ENCODE results near the gene KDM6B.
"Not testable (repeated sequence)": the region's sequence is repeated elsewhere in the genome, so short reads cannot be mapped to it uniquely, and the experiment has no call there.

Gene KDM6B

DNA sequence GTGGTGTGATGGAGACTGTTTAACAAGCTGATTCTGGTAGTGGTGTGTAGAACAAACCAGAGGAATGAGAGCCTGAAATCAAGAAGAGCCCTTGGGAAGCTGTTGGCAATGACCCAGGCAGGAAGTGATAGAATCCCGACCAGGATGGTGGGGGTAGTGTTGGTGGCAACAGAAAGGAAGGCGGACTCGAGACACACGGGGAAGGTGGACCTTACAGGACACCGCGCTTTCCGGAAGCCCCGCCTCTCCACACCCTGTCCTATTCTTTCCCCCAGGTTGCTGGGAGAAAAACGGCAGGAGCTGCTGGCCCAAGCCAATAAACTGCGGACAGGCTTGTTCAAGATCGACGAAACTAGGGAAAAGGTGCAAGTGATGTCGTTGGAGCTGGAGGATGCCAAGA lies 30.0 kb upstream of the KDM6B start:
- FAIRE-seq (no peak), DNase-seq (ENCODE audit: insufficient read length, low spot score) (no peak)
- TF ChIP-seq POU2F2 (IDR thresholded peaks at IDR 0.05; ENCODE audit: low read depth, low read length) (no peak), SPI1 (IDR thresholded peaks at IDR 0.05; ENCODE audit: low read depth, low read length) (no peak), POLR2AphosphoS5 (IDR thresholded peaks at IDR 0.05; ENCODE audit: low read depth, low read length) (no peak), PAX5 (IDR thresholded peaks at IDR 0.05; ENCODE audit: insufficient read depth, low read length, severe bottlenecking) (no peak), POLR2A (IDR thresholded peaks at IDR 0.05; ENCODE audit: low read depth, low read length) (no peak), TAF1 (IDR thresholded peaks at IDR 0.05; ENCODE audit: low read depth, low read length) (no peak)

DNA sequence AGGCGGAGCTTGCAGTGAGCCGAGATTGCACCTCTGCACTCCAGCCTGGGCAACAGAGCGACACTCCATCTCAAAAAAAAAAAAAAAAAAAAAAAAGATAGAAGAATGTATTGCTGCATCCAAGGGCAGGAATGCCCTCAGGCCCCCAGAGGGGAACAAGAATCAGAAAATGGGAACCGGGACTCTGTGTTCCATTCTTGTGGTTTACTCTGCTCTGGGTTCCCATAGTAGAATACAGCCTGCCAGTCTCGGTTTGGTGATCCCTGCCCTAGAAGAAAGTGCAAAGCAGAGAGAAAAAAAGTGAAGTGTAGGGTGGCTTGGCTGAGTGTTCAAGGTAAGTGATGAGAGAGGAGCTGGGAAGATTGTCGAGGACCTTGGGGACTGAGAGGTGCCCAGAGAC lies 27.4 kb upstream of the KDM6B start:
- DNase-seq (ENCODE audit: insufficient read length, low spot score) = no peak
- FAIRE-seq = no peak
- no peak for TF ChIP-seq PAX5 (IDR thresholded peaks at IDR 0.05; ENCODE audit: insufficient read depth, low read length, severe bottlenecking)
- no peak for TF ChIP-seq SPI1 (IDR thresholded peaks at IDR 0.05; ENCODE audit: low read depth, low read length)

GRCh38 chr17:7807206-7807605 lies 26.8 kb upstream of the KDM6B start:
- no peak for TF ChIP-seq PAX5 (IDR thresholded peaks at IDR 0.05; ENCODE audit: insufficient read depth, low read length, severe bottlenecking)
- no peak for TF ChIP-seq POLR2AphosphoS5 (IDR thresholded peaks at IDR 0.05; ENCODE audit: low read depth, low read length)
- TF ChIP-seq POLR2A (IDR thresholded peaks at IDR 0.05; ENCODE audit: low read depth, low read length) = no peak
- TF ChIP-seq SPI1 (IDR thresholded peaks at IDR 0.05; ENCODE audit: low read depth, low read length) = no peak
- TF ChIP-seq POU2F2 (IDR thresholded peaks at IDR 0.05; ENCODE audit: low read depth, low read length) = no peak
- no peak for TF ChIP-seq TAF1 (IDR thresholded peaks at IDR 0.05; ENCODE audit: low read depth, low read length)
- no peak for DNase-seq (ENCODE audit: insufficient read length, low spot score)
- FAIRE-seq = no peak

DNA sequence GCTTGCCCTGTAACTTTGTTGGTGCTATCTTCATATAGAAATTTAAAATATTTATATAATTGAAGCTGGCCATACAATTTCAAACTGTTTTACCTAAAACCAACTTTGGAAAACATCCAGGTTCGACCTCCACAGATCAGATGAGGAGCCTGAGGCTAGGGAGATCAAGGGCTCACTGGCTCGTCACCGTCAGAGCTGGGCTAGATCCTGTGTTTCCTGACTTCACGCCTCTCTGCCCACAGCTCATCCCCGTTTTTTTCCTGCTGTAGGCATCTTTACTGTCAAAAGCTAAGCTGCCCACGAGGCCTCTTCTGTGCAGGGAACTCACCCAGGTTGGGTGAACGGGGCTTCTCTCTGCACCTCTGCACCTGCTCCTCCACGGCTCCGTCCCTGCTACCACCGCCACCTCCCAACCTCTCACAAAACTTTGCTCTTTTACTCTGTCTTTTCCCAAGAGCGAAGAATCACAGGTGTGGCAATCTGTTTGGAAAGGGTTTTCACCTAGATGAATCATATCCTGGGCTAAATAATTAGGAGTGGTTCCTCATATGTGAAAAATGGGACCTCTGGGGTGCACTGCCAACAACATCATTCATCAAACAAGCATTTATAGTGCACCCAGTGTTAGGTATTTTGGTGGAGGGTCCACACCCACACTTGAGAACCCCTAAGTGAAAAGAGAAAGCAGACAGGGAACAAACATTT lies 24.8 kb upstream of the KDM6B start:
- TF ChIP-seq TAF1 (IDR thresholded peaks at IDR 0.05; ENCODE audit: low read depth, low read length) (no peak), PAX5 (IDR thresholded peaks at IDR 0.05; ENCODE audit: insufficient read depth, low read length, severe bottlenecking) (no peak)
- no peak for DNase-seq (ENCODE audit: insufficient read length, low spot score)
- no peak for FAIRE-seq

GRCh38 chr17:7809791-7810343 lies 24.1 kb upstream of the KDM6B start:
- not testable (repeated sequence) for FAIRE-seq; DNase-seq (ENCODE audit: insufficient read length, low spot score)

- DNase-seq (ENCODE audit: insufficient read length, low spot score) (no peak), FAIRE-seq (no peak)
- TF ChIP-seq POLR2A (IDR thresholded peaks at IDR 0.05; ENCODE audit: low read depth, low read length) = no peak
- TF ChIP-seq PAX5 (IDR thresholded peaks at IDR 0.05; ENCODE audit: insufficient read depth, low read length, severe bottlenecking) = no peak
- no peak for TF ChIP-seq SPI1 (IDR thresholded peaks at IDR 0.05; ENCODE audit: low read depth, low read length)
- no peak for TF ChIP-seq POLR2AphosphoS5 (IDR thresholded peaks at IDR 0.05; ENCODE audit: low read depth, low read length)
- no peak for TF ChIP-seq POU2F2 (IDR thresholded peaks at IDR 0.05; ENCODE audit: low read depth, low read length)
- no peak for TF ChIP-seq TAF1 (IDR thresholded peaks at IDR 0.05; ENCODE audit: low read depth, low read length)
Observed at GRCh38 chr17:7811251-7811650, 22.8 kb upstream of the KDM6B start.

- no peak for DNase-seq (ENCODE audit: insufficient read length, low spot score)
- TF ChIP-seq TAF1 (IDR thresholded peaks at IDR 0.05; ENCODE audit: low read depth, low read length) (no peak), POLR2AphosphoS5 (IDR thresholded peaks at IDR 0.05; ENCODE audit: low read depth, low read length) (no peak), POU2F2 (IDR thresholded peaks at IDR 0.05; ENCODE audit: low read depth, low read length) (no peak), PAX5 (IDR thresholded peaks at IDR 0.05; ENCODE audit: insufficient read depth, low read length, severe bottlenecking) (no peak), SPI1 (IDR thresholded peaks at IDR 0.05; ENCODE audit: low read depth, low read length) (no peak), POLR2A (IDR thresholded peaks at IDR 0.05; ENCODE audit: low read depth, low read length) (no peak)
- FAIRE-seq = no peak
Observed at GRCh38 chr17:7814969-7815368, 19.0 kb upstream of the KDM6B start.

DNA sequence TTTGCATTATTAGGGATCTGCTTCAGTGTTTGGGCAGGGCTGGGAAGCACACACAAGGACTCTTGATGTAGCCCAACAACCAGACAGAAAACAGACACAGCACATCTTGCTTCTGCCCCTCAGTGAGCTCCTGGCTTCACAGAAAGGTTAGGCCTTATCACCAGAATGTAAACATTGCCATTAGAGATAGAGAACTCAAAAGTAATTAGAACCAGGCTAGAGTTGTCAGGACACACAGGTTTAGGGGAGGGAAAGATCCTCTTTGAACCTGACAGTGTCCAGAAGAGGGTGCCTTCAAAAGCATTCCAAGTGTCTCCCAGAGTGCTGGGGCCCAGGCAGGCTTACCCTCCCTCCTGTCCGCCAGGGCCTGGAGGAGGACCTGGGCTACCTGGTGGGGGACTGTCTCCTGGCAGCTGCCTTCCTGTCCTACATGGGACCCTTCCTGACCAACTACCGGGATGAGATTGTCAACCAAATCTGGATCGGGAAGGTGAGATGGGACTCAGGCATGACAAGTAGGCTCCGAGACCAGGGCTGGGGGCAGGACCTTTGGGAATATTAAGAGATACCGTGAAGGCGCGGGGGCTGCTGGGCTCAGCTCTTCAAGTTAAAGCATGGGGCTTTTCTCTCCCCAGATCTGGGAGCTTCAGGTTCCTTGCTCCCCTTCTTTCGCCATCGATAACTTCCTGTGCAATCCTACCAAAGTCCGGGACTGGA lies 16.9 kb upstream of the KDM6B start:
- no peak for FAIRE-seq
- TF ChIP-seq PAX5 (IDR thresholded peaks at IDR 0.05; ENCODE audit: insufficient read depth, low read length, severe bottlenecking) (no peak), POU2F2 (IDR thresholded peaks at IDR 0.05; ENCODE audit: low read depth, low read length) (no peak), POLR2A (IDR thresholded peaks at IDR 0.05; ENCODE audit: low read depth, low read length) (no peak), TAF1 (IDR thresholded peaks at IDR 0.05; ENCODE audit: low read depth, low read length) (no peak), SPI1 (IDR thresholded peaks at IDR 0.05; ENCODE audit: low read depth, low read length) (no peak), POLR2AphosphoS5 (IDR thresholded peaks at IDR 0.05; ENCODE audit: low read depth, low read length) (no peak)
- no peak for DNase-seq (ENCODE audit: insufficient read length, low spot score)

DNA sequence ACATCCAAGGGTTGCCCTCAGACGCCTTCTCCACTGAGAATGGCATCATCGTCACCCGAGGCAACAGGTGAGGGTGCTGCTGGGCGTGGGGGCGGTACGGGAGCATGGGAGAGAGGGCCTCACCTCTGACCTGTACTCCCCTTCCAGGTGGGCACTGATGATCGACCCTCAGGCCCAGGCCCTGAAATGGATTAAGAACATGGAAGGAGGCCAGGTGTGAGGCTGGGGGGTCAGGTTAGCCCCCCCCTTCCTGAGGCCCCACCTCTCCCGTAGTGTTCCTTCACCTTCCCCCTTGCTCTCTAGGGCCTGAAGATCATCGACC lies 16.4 kb upstream of the KDM6B start:
- no peak for DNase-seq (ENCODE audit: insufficient read length, low spot score)
- no peak for FAIRE-seq
- TF ChIP-seq POLR2AphosphoS5 (IDR thresholded peaks at IDR 0.05; ENCODE audit: low read depth, low read length) (no peak), POLR2A (IDR thresholded peaks at IDR 0.05; ENCODE audit: low read depth, low read length) (no peak), PAX5 (IDR thresholded peaks at IDR 0.05; ENCODE audit: insufficient read depth, low read length, severe bottlenecking) (no peak), SPI1 (IDR thresholded peaks at IDR 0.05; ENCODE audit: low read depth, low read length) (no peak), POU2F2 (IDR thresholded peaks at IDR 0.05; ENCODE audit: low read depth, low read length) (no peak), TAF1 (IDR thresholded peaks at IDR 0.05; ENCODE audit: low read depth, low read length) (no peak)

GRCh38 chr17:7818026-7818425 lies 16.0 kb upstream of the KDM6B start:
- FAIRE-seq (no peak), DNase-seq (ENCODE audit: insufficient read length, low spot score) (no peak)
- TF ChIP-seq POLR2AphosphoS5 (IDR thresholded peaks at IDR 0.05; ENCODE audit: low read depth, low read length) (no peak), TAF1 (IDR thresholded peaks at IDR 0.05; ENCODE audit: low read depth, low read length) (no peak), SPI1 (IDR thresholded peaks at IDR 0.05; ENCODE audit: low read depth, low read length) (no peak), POLR2A (IDR thresholded peaks at IDR 0.05; ENCODE audit: low read depth, low read length) (no peak), POU2F2 (IDR thresholded peaks at IDR 0.05; ENCODE audit: low read depth, low read length) (no peak), PAX5 (IDR thresholded peaks at IDR 0.05; ENCODE audit: insufficient read depth, low read length, severe bottlenecking) (no peak)
